IMR-90 (cell line): ENCODE measurements around the gene ZFYVE28. TPM values are rescaled to one million over a fixed set of nuclear protein-coding genes. Genes with fewer than 3 reads are reported as not detected.

Experiments used
- ATAC-seq: fragments of 200-7000 bp; cut with Tn5 transposase; 2 replicates; pipeline ENCODE4 v1.9.1; 2020; ENCODE audit warnings: low read depth, mild to moderate bottlenecking, moderate library complexity
- BruUV-seq: library from RNA; stranded (reverse); fragments of 400-500 nt; replicated peaks from 2 replicates; lab custom pipeline; 2021; lab: Mats Ljungman, UMichigan
- CTCF ChIA-PET: fragments of 300-600 bp; formaldehyde crosslinking; extraction: SDS; loops from one replicate; lab custom pipeline; 2021; ENCODE audit warnings: antibody characterized with exemption; lab: Yijun Ruan, JAX
- POLR2A ChIA-PET: fragments of 300-600 bp; sonication (Branson Sonifier 250); formaldehyde crosslinking; loops from one replicate; lab custom pipeline; 2022; ENCODE audit warnings: antibody characterized with exemption; ENCODE audit not compliant: unreplicated experiment; lab: Charles Lee
- DNase-seq: peaks from one replicate; pipeline ENCODE4 v3.0.0; 2013
- H2AFZ ChIP-seq: replicated peaks from 2 replicates; pipeline ENCODE3; 2013; ENCODE audit warnings: low read length, mild to moderate bottlenecking; ENCODE audit not compliant: poor library complexity
- H2AK5ac ChIP-seq: 2 replicates; pipeline ENCODE4 v1.6.1; 2013; ENCODE audit warnings: low read depth, low read length, inconsistent platforms
- H2AK9ac ChIP-seq: replicated peaks from 2 replicates; pipeline ENCODE3; 2013; ENCODE audit warnings: mild to moderate bottlenecking, low read depth, low read length, moderate library complexity; ENCODE audit not compliant: poor library complexity
- H2BK120ac ChIP-seq: 2 replicates; pipeline ENCODE4 v1.6.1; 2013; ENCODE audit warnings: low read depth, low read length, inconsistent platforms
- H2BK15ac ChIP-seq: 3 replicates; pipeline ENCODE4 v1.6.1; 2013; ENCODE audit warnings: low read depth, low read length, inconsistent platforms
- H2BK20ac ChIP-seq: 2 replicates; pipeline ENCODE4 v1.6.1; 2013; ENCODE audit warnings: low read depth, mild to moderate bottlenecking, inconsistent platforms, low read length, moderate library complexity
- H2BK5ac ChIP-seq: 2 replicates; pipeline ENCODE4 v1.6.1; 2013; ENCODE audit warnings: mild to moderate bottlenecking, low read depth, low read length, inconsistent platforms; ENCODE audit not compliant: poor library complexity, severe bottlenecking
- H3K14ac ChIP-seq: replicated peaks from 2 replicates; pipeline ENCODE4 v1.6.1; 2013; ENCODE audit warnings: low read depth, low read length, inconsistent platforms
- H3K18ac ChIP-seq: 2 replicates; pipeline ENCODE4 v1.6.1; 2013; ENCODE audit warnings: low read depth, low read length, control low read depth
- H3K23ac ChIP-seq: 2 replicates; pipeline ENCODE4 v1.6.1; 2013; ENCODE audit warnings: low read depth, low read length, inconsistent platforms
- H3K27ac ChIP-seq: 2 replicates; pipeline ENCODE4 v1.5.1; 2013; ENCODE audit warnings: mild to moderate bottlenecking, control low read depth, low read length; ENCODE audit not compliant: insufficient read depth
- H3K27me3 ChIP-seq: 2 replicates; pipeline ENCODE4 v1.6.1; 2013; ENCODE audit warnings: low read length; ENCODE audit not compliant: control insufficient read depth, insufficient read depth
- H3K36me3 ChIP-seq: 2 replicates; pipeline ENCODE4 v1.6.1; 2013; ENCODE audit warnings: low read length, mixed read lengths; ENCODE audit not compliant: control insufficient read depth, insufficient read depth
- H3K4ac ChIP-seq: 2 replicates; pipeline ENCODE4 v1.6.1; 2013; ENCODE audit warnings: low read depth, low read length, inconsistent platforms
- H3K4me1 ChIP-seq: 2 replicates; pipeline ENCODE4 v1.6.1; 2013; ENCODE audit warnings: low read length, mixed read lengths; ENCODE audit not compliant: control insufficient read depth, insufficient read depth
- H3K4me2 ChIP-seq: 2 replicates; pipeline ENCODE4 v1.6.1; 2013; ENCODE audit warnings: low read depth, mild to moderate bottlenecking, control low read depth, low read length, moderate library complexity
- H3K4me3 ChIP-seq: 2 replicates; pipeline ENCODE4 v1.5.1; 2013; ENCODE audit warnings: low read depth, mild to moderate bottlenecking, control low read depth, low read length, moderate library complexity; ENCODE audit not compliant: insufficient read depth
- H3K56ac ChIP-seq: 2 replicates; pipeline ENCODE4 v1.6.1; 2013; ENCODE audit warnings: low read length, inconsistent platforms; ENCODE audit not compliant: insufficient read depth; ENCODE audit errors: extremely low read depth
- H3K79me1 ChIP-seq, 2 experiments: 2 replicates each; pipeline ENCODE4 v1.6.1; 2013; ENCODE audit warnings: low read length in 2 of 2, inconsistent platforms in 1 of 2, low read depth in 1 of 2
- H3K9ac ChIP-seq: 2 replicates; pipeline ENCODE4 v1.6.1; 2013; ENCODE audit warnings: low read depth, low read length, control low read depth
- H3K9me1 ChIP-seq: 2 replicates; pipeline ENCODE4 v1.6.1; 2013; ENCODE audit warnings: low read length, inconsistent platforms; ENCODE audit not compliant: insufficient read depth
- H3K9me3 ChIP-seq: 2 replicates; pipeline ENCODE4 v1.6.1; 2013; ENCODE audit warnings: low read length; ENCODE audit not compliant: control insufficient read depth, insufficient read depth
- H4K20me1 ChIP-seq: 2 replicates; pipeline ENCODE4 v1.6.1; 2013; ENCODE audit warnings: low read length, inconsistent platforms; ENCODE audit not compliant: insufficient read depth
- H4K5ac ChIP-seq: 2 replicates; pipeline ENCODE4 v1.6.1; 2013; ENCODE audit warnings: mild to moderate bottlenecking, low read depth, low read length, control low read depth
- H4K8ac ChIP-seq, 2 experiments: 2 replicates each; pipeline ENCODE4 v1.6.1; 2013; ENCODE audit warnings: low read depth in 2 of 2, low read length in 2 of 2, control low read depth in 1 of 2, inconsistent platforms in 1 of 2
- H4K91ac ChIP-seq: 2 replicates; pipeline ENCODE4 v1.6.1; 2013; ENCODE audit warnings: low read depth, low read length, inconsistent platforms; ENCODE audit not compliant: insufficient read depth
- BHLHE40 ChIP-seq: fragments of 150-350 bp; IDR thresholded peaks from 2 replicates; pipeline ENCODE4 v1.6.1; 2016; ENCODE audit warnings: mild to moderate bottlenecking, low read depth, low read length
- CEBPB ChIP-seq: IDR thresholded peaks from 2 replicates; pipeline ENCODE4 v1.6.1; 2012; ENCODE audit warnings: low read depth, low read length, improper control_type of control experiment
- MAFK ChIP-seq: IDR thresholded peaks from 2 replicates; pipeline ENCODE4 v1.6.1; 2012; ENCODE audit warnings: low read depth, low read length, improper control_type of control experiment
- MAZ ChIP-seq: IDR thresholded peaks from 2 replicates; pipeline ENCODE4 v1.6.1; 2012; ENCODE audit warnings: low read depth, mild to moderate bottlenecking, low read length, improper control_type of control experiment, moderate library complexity, borderline replicate concordance
- MXI1 ChIP-seq: IDR thresholded peaks from 2 replicates; pipeline ENCODE4 v1.6.1; 2012; ENCODE audit warnings: low read depth, mild to moderate bottlenecking, low read length, moderate library complexity, borderline replicate concordance
- NFE2L2 ChIP-seq: fragments of 150-350 bp; IDR thresholded peaks from 2 replicates; pipeline ENCODE4 v1.6.1; 2016; ENCODE audit warnings: low read depth, mild to moderate bottlenecking, low read length
- POLR2A ChIP-seq: IDR thresholded peaks from 2 replicates; pipeline ENCODE4 v1.6.1; 2012; ENCODE audit warnings: mild to moderate bottlenecking, low read depth, low read length
- RAD21 ChIP-seq: IDR thresholded peaks from 2 replicates; pipeline ENCODE4 v1.6.1; 2012; ENCODE audit warnings: low read length, improper control_type of control experiment
- RCOR1 ChIP-seq: IDR thresholded peaks from 2 replicates; pipeline ENCODE4 v1.6.1; 2012; ENCODE audit warnings: mild to moderate bottlenecking, low read length, improper control_type of control experiment; ENCODE audit not compliant: insufficient replicate concordance
- RFX5 ChIP-seq: IDR thresholded peaks from 2 replicates; pipeline ENCODE4 v1.8.0; 2012; ENCODE audit warnings: low read depth, mild to moderate bottlenecking, low read length, moderate library complexity
- SMC3 ChIP-seq: fragments of 150-350 bp; IDR thresholded peaks from 2 replicates; pipeline ENCODE4 v1.6.1; 2016; ENCODE audit warnings: low read depth, mild to moderate bottlenecking, antibody characterized with exemption, low read length, moderate library complexity
- WGBS, 2 experiments: methylation state at CpG; one replicate each; pipeline versions ENCODE4 v1.1.5 to v1.1.7; 2013; ENCODE audit warnings: missing lambda C conversion rate in 2 of 2; ENCODE audit not compliant: insufficient read length in 1 of 2; ENCODE audit errors: extremely low coverage in 2 of 2; 5-methylcytosine and 5-hydroxymethylcytosine counted together
- dilution Hi-C: fragments of 300-500 bp; cut with HindIII; formaldehyde crosslinking; loops from one replicate; pipeline ENCODE4 v1.14.3; 2018; ENCODE audit warnings: low sequenced_read_pairs; ENCODE audit not compliant: unreplicated experiment
- in situ Hi-C: fragments of 300-500 bp; cut with MboI; formaldehyde crosslinking; loops from 3 replicates; pipeline ENCODE4 v1.14.3; 2019; ENCODE audit warnings: low sequenced_read_pairs, inconsistent platforms, mixed read lengths
- intact Hi-C: fragments of 100-400 bp; cut with micrococcal nuclease; formaldehyde crosslinking; loops from 2 replicates; pipeline ENCODE4 v1.10.0; 2022
- polyA plus RNA-seq, 3 experiments: library from polyadenylated mRNA; depleted of rRNA; stranded (reverse); fragments of >200 nt; gene quantifications; 2 replicates each; pipeline ENCODE4 v1.2.3, GENCODE V29; 2012; ENCODE audit warnings: low replicate concordance in 1 of 3
- total RNA-seq: library from RNA; depleted of rRNA; stranded (reverse); fragments of >200 nt; gene quantifications from 2 replicates; pipeline ENCODE4 v1.2.3, GENCODE V29; 2012
- TF ChIP-seq, protein P1 (sequence below): fragments of 150-350 bp; IDR thresholded peaks from 2 replicates; pipeline ENCODE4 v1.6.1; 2017; ENCODE audit warnings: mild to moderate bottlenecking, antibody characterized with exemption, low read length, low read depth
- TF ChIP-seq, protein P2 (sequence below): conservative IDR thresholded peaks from 2 replicates; pipeline ENCODE4 v1.5.1; 2012; ENCODE audit warnings: mild to moderate bottlenecking, low read depth, low read length, improper control_type of control experiment
- TF ChIP-seq, protein P3 (sequence below): fragments of 150-350 bp; IDR thresholded peaks from 2 replicates; pipeline ENCODE4 v1.6.1; 2016; ENCODE audit warnings: low read depth, mild to moderate bottlenecking, low read length, moderate library complexity, borderline replicate concordance

The ZFYVE28 gene
- total and polyA plus RNA-seq, 2 of the 4 experiments (the other 2 are of a cell fraction), result 0.36 to 1.2 TPM

DNA sequence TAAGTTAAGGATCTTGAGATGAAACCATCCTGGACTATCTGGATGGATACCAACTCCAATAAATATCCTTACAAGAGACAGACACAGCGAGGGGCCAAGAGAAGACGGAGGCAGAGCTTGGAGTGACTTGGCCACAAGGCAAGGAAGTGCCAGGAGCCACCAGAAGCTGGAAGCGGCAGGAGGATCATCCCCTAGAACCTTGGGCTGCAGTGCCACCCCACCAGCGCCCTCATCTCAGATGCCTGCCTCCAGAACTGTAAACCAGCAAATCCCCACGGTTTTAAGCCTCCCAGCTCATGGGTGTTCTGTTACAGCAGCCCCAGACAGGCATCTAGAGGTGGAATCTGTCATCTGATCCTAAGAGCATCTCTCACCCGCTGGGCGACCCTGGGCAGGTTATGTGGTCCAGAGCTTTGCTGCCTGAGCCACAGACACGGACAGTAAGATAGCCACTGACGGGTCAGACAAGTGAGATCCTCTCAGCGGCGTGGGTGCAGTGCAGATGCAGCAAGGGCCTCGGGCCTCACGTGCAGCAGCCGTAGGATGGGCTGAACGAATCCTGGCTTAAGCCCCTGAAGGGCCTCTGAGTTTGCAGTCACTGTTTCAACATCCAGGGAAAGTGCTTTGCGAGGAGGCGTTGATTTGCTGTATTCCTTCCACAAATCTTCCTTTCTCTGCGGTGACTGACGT is 131.4 kb downstream of the ZFYVE28 start:
- Histone ChIP-seq H4K5ac (no peak overlapping the region), H3K14ac (no peak overlapping the region; the same call in 1 of the 2 replicates), H2BK5ac (no peak overlapping the region), H3K23ac (no peak overlapping the region), H3K79me1 (no peaks in the 10 kb centered on the region), H4K20me1 (peaks cover 5% of the 10 kb centered on the region; the same call in 1 of the 2 replicates), H3K56ac (no peak overlapping the region), H2AFZ (peak overlapping the region; percentile 75), H2BK120ac (no peak overlapping the region), H4K8ac (no peak overlapping the region), H2BK20ac (no peak overlapping the region), H2BK15ac (no peak overlapping the region), H3K27ac (no peak overlapping the region), H3K18ac (no peak overlapping the region), H2AK5ac (no peak overlapping the region), H3K9ac (no peak overlapping the region), H3K4me1 (peaks cover 7% of the 10 kb centered on the region), H3K9me3 (no peaks in the 10 kb centered on the region), H3K27me3 (0 out of 2 replicates have a peak, but pooled peaks cover 2% of the 10 kb centered on the region), H3K4me2 (no peak overlapping the region), H3K4ac (peak overlapping the region; percentile 5; the same call in 1 of the 2 replicates), H3K4me3 (no peak overlapping the region), H2AK9ac (peak overlapping the region; percentile 24), H3K36me3 (no peaks in the 10 kb centered on the region), H3K9me1 (peaks cover 6% of the 10 kb centered on the region; the same call in 1 of the 2 replicates), H4K91ac (no peak overlapping the region)
- ChIA-PET POLR2A (no interaction called here), CTCF (no interaction called here)
- WGBS, 2 experiments, result 65% methylated on average over 11 of the region's 19 CpGs; no CpG with 5 or more reads in 1 of the 2 experiments
- BruUV-seq, result no TSS peak
- ATAC-seq (peak; percentile 15; the same call in 1 of the 2 replicates), DNase-seq (peak; percentile 4)
- TF ChIP-seq, protein P1, sequence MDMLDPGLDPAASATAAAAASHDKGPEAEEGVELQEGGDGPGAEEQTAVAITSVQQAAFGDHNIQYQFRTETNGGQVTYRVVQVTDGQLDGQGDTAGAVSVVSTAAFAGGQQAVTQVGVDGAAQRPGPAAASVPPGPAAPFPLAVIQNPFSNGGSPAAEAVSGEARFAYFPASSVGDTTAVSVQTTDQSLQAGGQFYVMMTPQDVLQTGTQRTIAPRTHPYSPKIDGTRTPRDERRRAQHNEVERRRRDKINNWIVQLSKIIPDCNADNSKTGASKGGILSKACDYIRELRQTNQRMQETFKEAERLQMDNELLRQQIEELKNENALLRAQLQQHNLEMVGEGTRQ, result no peak
- TF ChIP-seq CEBPB, result no peak
- no peak for TF ChIP-seq MAZ
- no peak for TF ChIP-seq MAFK
- no peak for TF ChIP-seq POLR2A
- TF ChIP-seq NFE2L2, result no peak
- TF ChIP-seq RFX5, result no peak
- no peak for TF ChIP-seq BHLHE40
- no peak for TF ChIP-seq RAD21
- TF ChIP-seq, protein P2, sequence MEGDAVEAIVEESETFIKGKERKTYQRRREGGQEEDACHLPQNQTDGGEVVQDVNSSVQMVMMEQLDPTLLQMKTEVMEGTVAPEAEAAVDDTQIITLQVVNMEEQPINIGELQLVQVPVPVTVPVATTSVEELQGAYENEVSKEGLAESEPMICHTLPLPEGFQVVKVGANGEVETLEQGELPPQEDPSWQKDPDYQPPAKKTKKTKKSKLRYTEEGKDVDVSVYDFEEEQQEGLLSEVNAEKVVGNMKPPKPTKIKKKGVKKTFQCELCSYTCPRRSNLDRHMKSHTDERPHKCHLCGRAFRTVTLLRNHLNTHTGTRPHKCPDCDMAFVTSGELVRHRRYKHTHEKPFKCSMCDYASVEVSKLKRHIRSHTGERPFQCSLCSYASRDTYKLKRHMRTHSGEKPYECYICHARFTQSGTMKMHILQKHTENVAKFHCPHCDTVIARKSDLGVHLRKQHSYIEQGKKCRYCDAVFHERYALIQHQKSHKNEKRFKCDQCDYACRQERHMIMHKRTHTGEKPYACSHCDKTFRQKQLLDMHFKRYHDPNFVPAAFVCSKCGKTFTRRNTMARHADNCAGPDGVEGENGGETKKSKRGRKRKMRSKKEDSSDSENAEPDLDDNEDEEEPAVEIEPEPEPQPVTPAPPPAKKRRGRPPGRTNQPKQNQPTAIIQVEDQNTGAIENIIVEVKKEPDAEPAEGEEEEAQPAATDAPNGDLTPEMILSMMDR, result no peak
- TF ChIP-seq RCOR1, result no peak
- no peak for TF ChIP-seq MXI1
- TF ChIP-seq SMC3, result no peak
- TF ChIP-seq, protein P3, sequence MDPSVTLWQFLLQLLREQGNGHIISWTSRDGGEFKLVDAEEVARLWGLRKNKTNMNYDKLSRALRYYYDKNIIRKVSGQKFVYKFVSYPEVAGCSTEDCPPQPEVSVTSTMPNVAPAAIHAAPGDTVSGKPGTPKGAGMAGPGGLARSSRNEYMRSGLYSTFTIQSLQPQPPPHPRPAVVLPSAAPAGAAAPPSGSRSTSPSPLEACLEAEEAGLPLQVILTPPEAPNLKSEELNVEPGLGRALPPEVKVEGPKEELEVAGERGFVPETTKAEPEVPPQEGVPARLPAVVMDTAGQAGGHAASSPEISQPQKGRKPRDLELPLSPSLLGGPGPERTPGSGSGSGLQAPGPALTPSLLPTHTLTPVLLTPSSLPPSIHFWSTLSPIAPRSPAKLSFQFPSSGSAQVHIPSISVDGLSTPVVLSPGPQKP, result no peak
- dilution Hi-C loops, result no loop called here
- in situ Hi-C loops, result no loop called here
- intact Hi-C loops, result no loop called here
